OCI-LY3 (cell line): Measurements from ENCODE around the gene CPLX1.

Experiments
- H2AFZ ChIP-seq: fragments of 200-600, 300-600 bp; shearing (Covaris generic); 2 replicates; pipeline ENCODE4 v1.6.0; 2014; ENCODE audit warnings: antibody characterized with exemption, low read depth, low read length
- H3K27ac ChIP-seq: fragments of 200-600, 300-600 bp; sonication (generic); 2 replicates; pipeline ENCODE4 v1.5.1; 2014; ENCODE audit warnings: mild to moderate bottlenecking, low read length, moderate library complexity, mixed read lengths
- H3K27me3 ChIP-seq: fragments of 200-600, 300-600 bp; sonication (generic); 2 replicates; pipeline ENCODE4 v1.6.1; 2014; ENCODE audit warnings: low read depth, low read length, mixed read lengths
- H3K36me3 ChIP-seq: fragments of 200-600, 300-600 bp; sonication (generic); replicated peaks from 2 replicates; pipeline ENCODE3; 2014; ENCODE audit warnings: low read depth, low read length, mixed read lengths
- H3K4me1 ChIP-seq: fragments of 300-600, 200-600 bp; sonication (generic); 2 replicates; pipeline ENCODE4 v1.6.1; 2014; ENCODE audit warnings: low read length, mixed read lengths
- H3K4me2 ChIP-seq: fragments of 200-600, 300-600 bp; sonication (generic); 2 replicates; pipeline ENCODE4 v1.6.1; 2014; ENCODE audit warnings: low read length, mixed read lengths
- H3K4me3 ChIP-seq: fragments of 300-600, 200-600 bp; sonication (generic); 2 replicates; pipeline ENCODE4 v1.5.1; 2014; ENCODE audit warnings: antibody characterized with exemption, mild to moderate bottlenecking, low read length, moderate library complexity
- H3K79me2 ChIP-seq: fragments of 300-600, 200-600 bp; shearing (Covaris generic); 2 replicates; pipeline ENCODE4 v1.6.1; 2014; ENCODE audit warnings: mild to moderate bottlenecking, low read length, mixed read lengths
- H3K9ac ChIP-seq: fragments of 300-600, 200-600 bp; shearing (Covaris generic); 2 replicates; pipeline ENCODE4 v1.6.0; 2014; ENCODE audit warnings: mild to moderate bottlenecking, low read length, moderate library complexity
- H3K9me3 ChIP-seq: fragments of 200-600, 300-600 bp; shearing (Covaris generic); 2 replicates; pipeline ENCODE4 v1.6.1; 2014; ENCODE audit warnings: low read length, mixed read lengths; ENCODE audit not compliant: insufficient read depth
- H4K20me1 ChIP-seq: fragments of 200-600, 300-600 bp; sonication (generic); 2 replicates; pipeline ENCODE4 v1.6.1; 2016; ENCODE audit warnings: low read length, mixed read lengths; ENCODE audit not compliant: insufficient read depth
- CTCF ChIP-seq: fragments of 200-600, 300-600 bp; sonication (generic); IDR thresholded peaks from 2 replicates; pipeline ENCODE4 v1.5.1; 2014; ENCODE audit warnings: antibody characterized with exemption, low read length, low read depth
- EZH2phosphoT487 ChIP-seq: fragments of 200-600 bp; shearing (Covaris generic); IDR thresholded peaks from 2 replicates; pipeline ENCODE4 v1.6.1; 2018; ENCODE audit warnings: antibody characterized with exemption, mixed run types, low read depth

Gene CPLX1

DNA sequence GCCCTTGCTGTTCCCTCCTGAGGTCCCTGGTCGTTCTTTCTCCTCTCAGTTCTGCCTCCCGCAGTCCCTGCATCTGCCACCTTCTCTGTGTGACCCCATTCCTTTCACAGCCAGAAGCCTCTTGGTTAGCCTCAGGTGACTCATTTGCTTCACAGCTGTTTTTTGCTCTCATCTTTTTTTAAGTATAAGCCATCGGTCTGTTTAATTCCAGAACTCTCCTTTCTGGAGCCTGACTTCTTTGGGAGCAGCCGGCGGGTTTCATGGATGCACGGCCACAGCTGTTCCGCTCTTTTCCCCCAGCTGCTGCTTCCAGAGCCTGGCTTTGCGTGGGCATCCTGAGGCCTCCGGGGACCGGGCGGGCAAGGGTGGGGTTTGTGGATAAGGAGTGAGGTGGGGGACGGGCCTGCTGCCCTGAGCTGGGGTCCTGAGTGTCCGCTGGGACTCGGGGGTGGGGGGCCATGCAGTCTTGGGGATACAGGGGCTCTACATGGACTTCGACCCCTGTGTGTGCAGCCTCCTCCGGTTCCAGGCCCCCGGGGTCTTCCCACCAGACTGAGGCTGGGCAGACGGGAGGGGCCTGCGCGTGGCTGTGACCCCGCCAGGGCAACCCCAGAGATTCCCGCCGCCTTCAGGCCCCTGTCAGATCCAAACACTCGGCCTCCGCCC is 73.6 kb downstream of the CPLX1 start:
- Histone ChIP-seq H3K9ac (no peak overlapping the region), H2AFZ (no peak overlapping the region), H3K4me2 (no peak overlapping the region), H3K27ac (no peak overlapping the region), H4K20me1 (peaks cover 16% of the 10 kb centered on the region), H3K9me3 (no peaks in the 10 kb centered on the region), H3K79me2 (peaks cover 19% of the 10 kb centered on the region; the same call in 1 of the 2 replicates), H3K4me1 (no peaks in the 10 kb centered on the region), H3K36me3 (peaks cover 35% of the 10 kb centered on the region), H3K27me3 (no peaks in the 10 kb centered on the region), H3K4me3 (no peak overlapping the region)
- TF ChIP-seq EZH2phosphoT487 (no peak), CTCF (no peak)

DNA sequence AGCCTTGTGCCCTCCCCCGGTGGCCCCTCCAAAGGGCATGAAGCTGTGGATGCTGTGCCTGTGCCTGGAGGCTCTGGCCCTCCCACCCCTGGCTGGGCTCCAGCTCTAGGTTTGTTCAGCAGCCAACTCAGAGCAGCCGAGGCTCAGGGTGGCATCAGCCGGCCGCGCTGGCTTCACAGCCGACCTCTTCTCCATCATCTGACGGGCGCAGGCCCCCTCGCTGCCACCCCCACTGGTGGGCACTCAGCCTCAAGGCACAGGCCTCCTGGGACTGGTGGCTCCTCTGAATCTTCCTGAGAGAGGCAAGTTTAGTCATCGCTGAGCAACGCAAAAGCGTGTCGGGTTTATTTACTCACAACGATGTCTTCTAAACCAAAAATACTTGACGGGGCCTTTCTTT is 74.3 kb downstream of the CPLX1 start:
- Histone ChIP-seq H3K36me3 (peaks cover 35% of the 10 kb centered on the region), H3K4me2 (no peak overlapping the region), H3K27me3 (no peaks in the 10 kb centered on the region), H3K79me2 (peaks cover 19% of the 10 kb centered on the region; the same call in 1 of the 2 replicates), H3K9me3 (no peaks in the 10 kb centered on the region), H3K4me1 (no peaks in the 10 kb centered on the region), H4K20me1 (peaks cover 16% of the 10 kb centered on the region), H3K27ac (no peak overlapping the region), H3K4me3 (no peak overlapping the region), H2AFZ (no peak overlapping the region), H3K9ac (no peak overlapping the region)
- no peak for TF ChIP-seq CTCF

GRCh38 chr4:749698-750666 is 75.9 kb downstream of the CPLX1 start:
- peaks cover 19% of the 10 kb centered on the region; the same call in 1 of the 2 replicates for H3K79me2 ChIP-seq
- H3K36me3 ChIP-seq: peaks cover 35% of the 10 kb centered on the region
- H3K4me1 ChIP-seq: no peaks in the 10 kb centered on the region
- peaks cover 16% of the 10 kb centered on the region for H4K20me1 ChIP-seq
- no peak overlapping the region for H3K9ac ChIP-seq
- H3K4me2 ChIP-seq: no peak overlapping the region
- H3K27me3 ChIP-seq: no peaks in the 10 kb centered on the region
- H2AFZ ChIP-seq: no peak overlapping the region
- H3K4me3 ChIP-seq: no peak overlapping the region
- TF ChIP-seq CTCF: no peak
- no peak for TF ChIP-seq EZH2phosphoT487
- H3K27ac ChIP-seq: no peak overlapping the region
- no peaks in the 10 kb centered on the region for H3K9me3 ChIP-seq

- Histone ChIP-seq H3K4me2 (no peak overlapping the region), H4K20me1 (peaks cover 20% of the 10 kb centered on the region), H3K27me3 (no peaks in the 10 kb centered on the region), H3K79me2 (peaks cover 19% of the 10 kb centered on the region; the same call in 1 of the 2 replicates), H2AFZ (no peak overlapping the region), H3K27ac (no peak overlapping the region), H3K9ac (no peak overlapping the region), H3K36me3 (peaks cover 35% of the 10 kb centered on the region), H3K4me1 (no peaks in the 10 kb centered on the region), H3K9me3 (no peaks in the 10 kb centered on the region), H3K4me3 (no peak overlapping the region)
- no peak for TF ChIP-seq CTCF
- no peak for TF ChIP-seq EZH2phosphoT487
Measured at GRCh38 chr4:748461-748860, 77.5 kb downstream of the CPLX1 start.
